Effector memory CD8-positive, alpha-beta T cell (primary cell): ENCODE results near the gene RFX7.

Source experiments
- ATAC-seq: fragments of 150-1000 bp; cut with Tn5 transposase; replicated peaks from 2 replicates; pipeline ENCODE4 v1.10.0; 2021; ENCODE audit warnings: mild to moderate bottlenecking, moderate library complexity
- DNase-seq, 3 experiments: peaks; one replicate each; pipeline ENCODE4 v3.0.0; 2021
- H3K27ac Mint-ChIP-seq, 2 donors: one replicate each; pipeline ENCODE4 v1.8.0; 2022; ENCODE audit warnings: mild to moderate bottlenecking in 2 of 2, mixed read lengths in 2 of 2, moderate library complexity in 2 of 2
- H3K27me3 Mint-ChIP-seq, 2 donors: one replicate each; pipeline ENCODE4 v1.8.0; 2022; ENCODE audit warnings: mixed read lengths in 2 of 2
- H3K36me3 Mint-ChIP-seq: one replicate; pipeline ENCODE4 v1.8.0; 2022; ENCODE audit warnings: mild to moderate bottlenecking, moderate library complexity, mixed read lengths; ENCODE audit not compliant: insufficient read depth
- H3K4me1 Mint-ChIP-seq, 2 donors: one replicate each; pipeline ENCODE4 v1.8.0; 2022; ENCODE audit warnings: low read depth in 2 of 2, mixed read lengths in 2 of 2
- H3K4me3 Mint-ChIP-seq, 2 donors: one replicate each; pipeline ENCODE4 v1.8.0; 2022; ENCODE audit warnings: mild to moderate bottlenecking in 2 of 2, mixed read lengths in 2 of 2, moderate library complexity in 2 of 2
- H3K9me3 Mint-ChIP-seq, 2 donors: one replicate each; pipeline ENCODE4 v1.8.0; 2022; ENCODE audit warnings: mixed read lengths in 2 of 2

RFX7 gene

DNA sequence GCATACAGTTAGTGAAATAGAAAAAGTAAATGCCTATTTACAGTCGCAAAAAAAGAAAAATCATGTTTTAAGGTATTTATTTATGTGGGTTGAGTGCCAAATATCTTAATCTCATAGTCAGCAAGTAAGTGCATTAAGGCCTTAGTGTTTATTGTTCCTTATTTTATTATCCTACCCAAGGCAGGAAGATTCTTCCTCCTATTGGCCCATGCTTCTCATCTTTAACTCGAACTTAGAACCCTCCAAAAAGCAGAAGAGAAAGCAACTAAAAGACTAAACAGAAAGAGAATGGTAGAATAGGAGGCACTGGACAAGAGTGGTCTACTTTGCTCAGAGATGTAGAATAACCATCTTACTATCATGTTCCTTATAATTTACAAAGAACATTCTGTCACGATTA lies 7.5 kb downstream of the RFX7 start:
- Mint-ChIP-seq H3K27ac (peak overlapping the region; percentile 26 to 52), H3K36me3 (no peaks in the 10 kb centered on the region), H3K9me3 (peaks cover 2 to 16% of the 10 kb centered on the region in 2 donors), H3K4me3 (no peak overlapping the region), H3K4me1 (peaks cover 14 to 22% of the 10 kb centered on the region in 2 donors), H3K27me3 (no peaks in the 10 kb centered on the region)
- DNase-seq (no peak), ATAC-seq (no peak)

GRCh38 chr15:56234804-56235203 lies 8.9 kb downstream of the RFX7 start:
- Mint-ChIP-seq H3K27me3 (no peaks in the 10 kb centered on the region), H3K36me3 (no peaks in the 10 kb centered on the region), H3K9me3 (peaks cover 2 to 23% of the 10 kb centered on the region in 2 donors), H3K27ac (no peak overlapping the region), H3K4me1 (peaks cover 14 to 23% of the 10 kb centered on the region in 2 donors), H3K4me3 (no peak overlapping the region)
- DNase-seq: no peak
- no peak for ATAC-seq

DNA sequence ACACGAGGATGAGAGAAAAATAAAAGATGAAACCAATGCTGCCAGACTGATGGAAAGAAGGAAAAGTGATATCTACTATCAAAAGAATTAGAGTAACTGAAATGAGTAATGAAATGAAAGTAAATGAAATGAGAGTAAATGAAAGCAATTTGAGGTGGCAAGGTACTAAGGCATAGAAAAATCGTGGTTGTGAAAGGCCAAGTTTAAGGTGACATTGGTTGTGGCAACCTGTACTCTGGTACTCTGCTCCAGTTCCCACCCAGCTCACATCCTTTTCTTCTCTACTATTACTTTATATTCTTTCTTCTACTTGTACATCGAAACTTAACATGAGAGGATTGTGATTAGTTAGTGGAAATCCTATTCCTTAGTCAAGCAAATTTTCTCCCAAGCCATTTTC lies 10.1 kb downstream of the RFX7 start:
- H3K27ac Mint-ChIP-seq: peak overlapping the region in 1 of 2 donors; percentile 47
- peaks cover 11 to 23% of the 10 kb centered on the region in 2 donors for H3K4me1 Mint-ChIP-seq

GRCh38 chr15:56232058-56232457 lies 11.6 kb downstream of the RFX7 start:
- H3K4me3 Mint-ChIP-seq: no peak overlapping the region
- no peak for ATAC-seq
- no peak overlapping the region for H3K27ac Mint-ChIP-seq
- no peak for DNase-seq
- H3K27me3 Mint-ChIP-seq: no peaks in the 10 kb centered on the region
- peaks cover 4 to 34% of the 10 kb centered on the region in 2 donors for H3K9me3 Mint-ChIP-seq
- no peaks in the 10 kb centered on the region for H3K36me3 Mint-ChIP-seq
- H3K4me1 Mint-ChIP-seq: peaks cover 8 to 28% of the 10 kb centered on the region in 2 donors

More for the DNA sequence above, 10.1 kb downstream of the RFX7 start:
- no peaks in the 10 kb centered on the region for H3K36me3 Mint-ChIP-seq
- no peak overlapping the region for H3K4me3 Mint-ChIP-seq
- no peak for DNase-seq
- H3K9me3 Mint-ChIP-seq: peaks cover 2 to 23% of the 10 kb centered on the region in 2 donors
- ATAC-seq: no peak
- no peaks in the 10 kb centered on the region for H3K27me3 Mint-ChIP-seq

GRCh38 chr15:56228854-56229253 lies 14.8 kb downstream of the RFX7 start:
- H3K27ac Mint-ChIP-seq: no peak overlapping the region
- no peaks in the 10 kb centered on the region for H3K27me3 Mint-ChIP-seq
- no peak overlapping the region for H3K4me3 Mint-ChIP-seq
- no peak for ATAC-seq
- H3K36me3 Mint-ChIP-seq: no peaks in the 10 kb centered on the region
- peaks cover 6 to 25% of the 10 kb centered on the region in 2 donors for H3K4me1 Mint-ChIP-seq
- no peak for DNase-seq
- H3K9me3 Mint-ChIP-seq: peaks cover 4 to 32% of the 10 kb centered on the region in 2 donors

GRCh38 chr15:56228352-56228751 lies 15.3 kb downstream of the RFX7 start:
- H3K36me3 Mint-ChIP-seq: no peaks in the 10 kb centered on the region

GRCh38 chr15:56227780-56228179 lies 15.9 kb downstream of the RFX7 start:
- peaks cover 6 to 25% of the 10 kb centered on the region in 2 donors for H3K4me1 Mint-ChIP-seq
- H3K9me3 Mint-ChIP-seq: peaks cover 2 to 22% of the 10 kb centered on the region in 2 donors
- no peaks in the 10 kb centered on the region for H3K27me3 Mint-ChIP-seq
- no peak overlapping the region for H3K27ac Mint-ChIP-seq
- ATAC-seq (no peak), DNase-seq (no peak)
- no peaks in the 10 kb centered on the region for H3K36me3 Mint-ChIP-seq
- H3K4me3 Mint-ChIP-seq: no peak overlapping the region

More at GRCh38 chr15:56228352-56228751, 15.3 kb downstream of the RFX7 start:
- Mint-ChIP-seq H3K9me3 (peaks cover 4 to 27% of the 10 kb centered on the region in 2 donors), H3K4me3 (no peak overlapping the region), H3K27me3 (no peaks in the 10 kb centered on the region), H3K4me1 (peaks cover 6 to 25% of the 10 kb centered on the region in 2 donors), H3K27ac (no peak overlapping the region)
- ATAC-seq (no peak), DNase-seq (no peak)

DNA sequence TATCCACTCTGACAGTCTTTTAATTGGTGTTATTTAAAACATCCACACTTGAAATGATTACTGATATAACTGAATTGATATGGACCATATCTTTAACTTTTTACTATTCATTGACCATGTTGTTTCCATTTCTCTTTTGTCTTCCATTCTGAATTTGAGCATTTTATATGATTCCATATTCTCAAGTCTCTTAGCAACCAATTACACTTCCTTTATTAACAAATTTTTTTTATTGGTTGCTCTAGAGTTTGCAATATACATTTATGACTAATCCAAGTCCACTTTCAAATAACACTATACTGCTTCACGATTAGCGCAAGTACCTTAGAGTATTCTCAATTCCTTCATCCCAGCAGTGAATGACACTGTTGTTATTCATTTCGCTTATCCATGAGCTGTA lies 16.4 kb downstream of the RFX7 start:
- H3K4me3 Mint-ChIP-seq: no peak overlapping the region
- H3K4me1 Mint-ChIP-seq: peaks cover 6 to 25% of the 10 kb centered on the region in 2 donors
- no peak overlapping the region for H3K27ac Mint-ChIP-seq
- no peaks in the 10 kb centered on the region for H3K27me3 Mint-ChIP-seq
- no peak for ATAC-seq
- peaks cover 5 to 27% of the 10 kb centered on the region in 2 donors for H3K9me3 Mint-ChIP-seq
- DNase-seq: no peak
- no peaks in the 10 kb centered on the region for H3K36me3 Mint-ChIP-seq

GRCh38 chr15:56225520-56225919 lies 18.2 kb downstream of the RFX7 start:
- H3K27me3 Mint-ChIP-seq: no peaks in the 10 kb centered on the region
- H3K4me3 Mint-ChIP-seq: no peak overlapping the region
- peaks cover 6 to 22% of the 10 kb centered on the region in 2 donors for H3K4me1 Mint-ChIP-seq
- ATAC-seq (no peak), DNase-seq (no peak)
- H3K9me3 Mint-ChIP-seq: peaks cover 5 to 20% of the 10 kb centered on the region in 2 donors
- no peak overlapping the region for H3K27ac Mint-ChIP-seq
- H3K36me3 Mint-ChIP-seq: no peaks in the 10 kb centered on the region

DNA sequence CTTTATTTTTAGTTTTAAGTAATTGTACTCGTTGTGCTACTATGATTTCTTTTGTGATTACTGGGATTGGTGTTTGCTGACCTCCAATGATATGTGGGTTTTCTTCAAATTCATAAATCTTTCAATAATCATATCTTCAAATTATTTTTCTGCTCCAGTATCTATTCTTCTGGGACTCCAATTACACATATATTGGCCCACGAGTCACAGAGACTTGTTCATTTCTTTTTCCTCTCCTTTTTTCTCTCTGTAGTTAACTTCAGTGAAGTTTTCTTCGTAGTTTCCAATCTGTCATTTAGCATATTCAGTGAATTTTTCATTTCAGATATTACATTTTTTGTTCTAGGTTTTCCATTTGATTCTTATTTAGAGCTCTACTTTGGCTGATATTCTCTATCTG lies 21.4 kb downstream of the RFX7 start:
- DNase-seq (no peak), ATAC-seq (no peak)
- H3K36me3 Mint-ChIP-seq: peaks cover 6% of the 10 kb centered on the region
- H3K27me3 Mint-ChIP-seq: no peaks in the 10 kb centered on the region
- peaks cover 4 to 26% of the 10 kb centered on the region in 2 donors for H3K4me1 Mint-ChIP-seq
- no peak overlapping the region for H3K27ac Mint-ChIP-seq
- peaks cover 7 to 9% of the 10 kb centered on the region in 2 donors for H3K9me3 Mint-ChIP-seq
- no peak overlapping the region for H3K4me3 Mint-ChIP-seq

DNA sequence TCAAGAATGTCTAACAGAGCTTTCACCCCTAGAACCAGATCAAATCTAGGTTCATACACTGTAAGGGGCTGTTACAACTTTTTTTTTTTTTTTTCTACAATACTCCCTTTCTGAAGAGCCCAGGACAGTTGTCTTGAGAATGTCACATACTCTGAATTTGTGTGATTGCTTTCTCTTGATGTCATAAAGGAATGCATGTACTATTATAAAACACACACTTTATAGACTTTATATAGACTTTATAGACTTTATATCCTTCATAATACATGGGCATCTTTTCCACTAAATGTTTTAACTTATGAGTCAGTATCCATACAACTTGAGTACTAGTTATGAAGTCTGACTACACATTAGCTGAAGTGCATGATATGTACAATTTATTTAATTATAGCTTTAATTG lies 26.3 kb downstream of the RFX7 start:
- Mint-ChIP-seq H3K27ac (peak overlapping the region in 1 of 2 donors; percentile 30), H3K9me3 (peaks cover 4% of the 10 kb centered on the region in 2 donors), H3K36me3 (peaks cover 6% of the 10 kb centered on the region), H3K4me1 (peaks cover 2 to 20% of the 10 kb centered on the region in 2 donors), H3K27me3 (no peaks in the 10 kb centered on the region), H3K4me3 (no peak overlapping the region)
- no peak for ATAC-seq
- DNase-seq: no peak

GRCh38 chr15:56215769-56216168 lies 27.9 kb downstream of the RFX7 start:
- Mint-ChIP-seq H3K9me3 (peaks cover 0 to 3% of the 10 kb centered on the region in 2 donors), H3K36me3 (peaks cover 6% of the 10 kb centered on the region)
- no peak for DNase-seq

GRCh38 chr15:56211960-56212550 lies 31.6 kb downstream of the RFX7 start:
- ATAC-seq: no peak
- H3K36me3 Mint-ChIP-seq: peaks cover 3% of the 10 kb centered on the region
- H3K9me3 Mint-ChIP-seq: no peaks in the 10 kb centered on the region
- H3K4me1 Mint-ChIP-seq: peaks cover 28 to 54% of the 10 kb centered on the region in 2 donors
- peak overlapping the region in 1 of 2 donors; percentile 21 for H3K27ac Mint-ChIP-seq
- no peak overlapping the region for H3K4me3 Mint-ChIP-seq
- no peaks in the 10 kb centered on the region for H3K27me3 Mint-ChIP-seq
- DNase-seq: no peak

More at GRCh38 chr15:56215769-56216168, 27.9 kb downstream of the RFX7 start:
- Mint-ChIP-seq H3K4me3 (no peak overlapping the region), H3K27me3 (no peaks in the 10 kb centered on the region), H3K4me1 (peaks cover 9 to 32% of the 10 kb centered on the region in 2 donors), H3K27ac (peak overlapping the region in 1 of 2 donors; percentile 66)
- ATAC-seq: no peak

- H3K27me3 Mint-ChIP-seq: no peaks in the 10 kb centered on the region
- no peaks in the 10 kb centered on the region for H3K9me3 Mint-ChIP-seq
- H3K27ac Mint-ChIP-seq: peak overlapping the region; percentile 21 to 33
- no peak overlapping the region for H3K4me3 Mint-ChIP-seq
- peaks cover 3% of the 10 kb centered on the region for H3K36me3 Mint-ChIP-seq
- no peak for DNase-seq
- no peak for ATAC-seq
- H3K4me1 Mint-ChIP-seq: peaks cover 35 to 63% of the 10 kb centered on the region in 2 donors
These were observed 32.6 kb downstream of the RFX7 start for GRCh38 chr15:56211064-56211463.
